ENCODE data around the gene RPL41. TPM values are rescaled to one million over a fixed set of nuclear protein-coding genes. Genes with fewer than 3 reads are reported as not detected.

The RPL41 gene
- total and polyA plus RNA-seq, 9 of the 15 experiments (the other 6 are each of a cell fraction or from before 2014, with no cell fraction given): 3,403 to 11,276 (median 5,604) TPM

DNA sequence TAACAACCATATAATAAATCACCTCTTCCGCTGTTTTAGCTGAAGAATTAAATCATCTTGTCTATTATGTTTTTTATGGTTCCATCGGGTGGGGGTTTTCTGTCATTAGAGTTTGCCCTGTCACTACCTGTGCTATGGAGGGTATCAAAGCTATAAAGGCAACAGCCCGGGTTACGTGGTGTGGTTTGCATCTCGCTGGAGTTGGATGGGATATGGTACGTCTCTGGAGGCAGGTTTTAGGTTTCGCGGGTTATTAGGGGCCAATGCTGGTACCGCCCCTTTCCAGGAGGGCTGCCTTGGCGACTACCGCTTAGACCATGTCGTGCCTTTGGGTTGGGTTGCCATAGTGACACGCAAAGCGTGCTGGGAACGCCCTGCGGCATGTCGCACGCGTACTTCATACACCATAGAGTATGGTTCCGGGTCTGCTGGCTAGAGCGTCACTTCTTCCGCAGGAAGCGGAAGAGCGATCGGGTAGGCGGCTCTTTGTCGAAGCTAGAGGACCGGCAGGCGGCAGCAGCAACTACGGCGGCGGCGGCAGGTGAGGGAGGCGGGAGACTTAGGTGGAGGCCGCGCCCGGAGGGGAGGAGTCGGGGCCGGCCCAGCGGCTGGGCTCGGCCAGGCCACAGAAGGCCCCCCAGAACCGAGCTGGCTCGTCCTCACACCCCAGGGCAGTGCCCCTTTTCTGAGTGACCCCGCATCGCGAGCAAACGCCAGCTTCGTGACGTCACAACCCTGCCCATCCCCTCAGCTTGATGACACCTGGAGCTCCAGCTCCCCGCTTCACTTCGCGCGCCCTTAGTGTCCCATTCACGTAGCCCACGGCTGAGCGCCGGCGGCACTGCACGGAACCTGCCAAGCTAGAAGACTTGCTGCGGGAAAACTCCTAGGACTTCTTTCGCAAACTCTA lies 1.6 kb downstream of the RPL41 start, which contains the start of gene ZC3H10 (continued):
- TF ChIP-seq PRDM10 (IDR thresholded peaks at IDR 0.05; ENCODE audit: partially characterized antibody) (peak; percentile 41), CXXC5 (CRISPR knock-in tag; IDR thresholded peaks at IDR 0.05) (peak; percentile 92), VEZF1 (CRISPR knock-in tag; IDR thresholded peaks at IDR 0.05) (peak; percentile 74), FOSL1 (tag; conservative IDR thresholded peaks at IDR 0.05) (no peak), ARID1B (IDR thresholded peaks at IDR 0.05) (no peak; the same call in 1 of the 2 replicates), SMAD3 (CRISPR knock-in tag; conservative IDR thresholded peaks at IDR 0.05) (peak; percentile 67; the same call in 1 of the 2 replicates), PHB (CRISPR knock-in tag; IDR thresholded peaks at IDR 0.05) (no peak; the same call in 1 of the 2 replicates), SMARCB1 (IDR thresholded peaks at IDR 0.05; ENCODE audit: insufficient read length, low read depth) (no peak), MECOM (CRISPR knock-in tag; IDR thresholded peaks at IDR 0.05) (no peak), ZNF124 (CRISPR knock-in tag; IDR thresholded peaks at IDR 0.05) (no peak), NR2F6 (CRISPR knock-in tag; IDR thresholded peaks at IDR 0.05) (no peak), TEAD2 (tag; IDR thresholded peaks at IDR 0.05) (no peak), ATF2 (CRISPR knock-in tag; IDR thresholded peaks at IDR 0.05) (no peak), KDM5B (IDR thresholded peaks at IDR 0.05; ENCODE audit: insufficient replicate concordance, low read depth, low read length) (peak; percentile 99), TOE1 (IDR thresholded peaks at IDR 0.05; ENCODE audit: borderline replicate concordance) (peak; percentile 44; the same call in 1 of the 2 replicates), TOE1 (CRISPR knock-in tag; IDR thresholded peaks at IDR 0.05; ENCODE audit: borderline replicate concordance, low read depth) (peak; percentile 84), ZNF146 (CRISPR knock-in tag; IDR thresholded peaks at IDR 0.05; ENCODE audit: unreplicated experiment) (no peak)
- TF ChIP-seq, protein P1, sequence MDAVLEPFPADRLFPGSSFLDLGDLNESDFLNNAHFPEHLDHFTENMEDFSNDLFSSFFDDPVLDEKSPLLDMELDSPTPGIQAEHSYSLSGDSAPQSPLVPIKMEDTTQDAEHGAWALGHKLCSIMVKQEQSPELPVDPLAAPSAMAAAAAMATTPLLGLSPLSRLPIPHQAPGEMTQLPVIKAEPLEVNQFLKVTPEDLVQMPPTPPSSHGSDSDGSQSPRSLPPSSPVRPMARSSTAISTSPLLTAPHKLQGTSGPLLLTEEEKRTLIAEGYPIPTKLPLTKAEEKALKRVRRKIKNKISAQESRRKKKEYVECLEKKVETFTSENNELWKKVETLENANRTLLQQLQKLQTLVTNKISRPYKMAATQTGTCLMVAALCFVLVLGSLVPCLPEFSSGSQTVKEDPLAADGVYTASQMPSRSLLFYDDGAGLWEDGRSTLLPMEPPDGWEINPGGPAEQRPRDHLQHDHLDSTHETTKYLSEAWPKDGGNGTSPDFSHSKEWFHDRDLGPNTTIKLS (IDR thresholded peaks at IDR 0.05; ENCODE audit: borderline replicate concordance, low read depth): peak; percentile 80; the same call in 1 of the 2 replicates

Data from K562 (cell line).